HG03565 (cell line): ENCODE results near the gene TTYH3.
A peak's percentile ranks its signal among the peaks of the same experiment; 100 is the strongest.
"Not testable (repeated sequence)": the region's sequence is repeated elsewhere in the genome, so short reads cannot be mapped to it uniquely, and the experiment has no call there.

Experiments used
- ATAC-seq: cut with Tn5 transposase; IDR thresholded peaks from one replicate; pipeline ENCODE4 v1.9.1; 2021; ENCODE audit warnings: mild to moderate bottlenecking, moderate library complexity; ENCODE audit not compliant: unreplicated experiment

Gene TTYH3

GRCh38 chr7:2631946-2632732 is at the start of gene TTYH3:
Gene TTYH3, plus strand, starts transcription at chr7:2631986. Its CDS starts 170 bp downstream, at chr7:2632156.
- ATAC-seq: peak; percentile 26

GRCh38 chr7:2582006-2582735 is 49.6 kb upstream of the TTYH3 start:
- no peak for ATAC-seq

- no peak for ATAC-seq
Observed at GRCh38 chr7:2583798-2584580, 47.8 kb upstream of the TTYH3 start.

GRCh38 chr7:2585446-2585845 is 46.3 kb upstream of the TTYH3 start:
- no peak for ATAC-seq

- no peak for ATAC-seq
Observed at GRCh38 chr7:2586326-2587020, 45.3 kb upstream of the TTYH3 start.

- no peak for ATAC-seq
Observed at GRCh38 chr7:2587134-2587533, 44.7 kb upstream of the TTYH3 start.

GRCh38 chr7:2587778-2588177 is 44.0 kb upstream of the TTYH3 start:
- ATAC-seq: no peak

GRCh38 chr7:2589341-2589740 is 42.4 kb upstream of the TTYH3 start:
- ATAC-seq: no peak

- ATAC-seq: not testable (repeated sequence)
Observed at GRCh38 chr7:2589941-2590340, 41.8 kb upstream of the TTYH3 start.

GRCh38 chr7:2592375-2592865 is 39.4 kb upstream of the TTYH3 start:
- no peak for ATAC-seq

GRCh38 chr7:2593036-2593727 is 38.6 kb upstream of the TTYH3 start:
- no peak for ATAC-seq

GRCh38 chr7:2594599-2594998 is 37.2 kb upstream of the TTYH3 start:
- ATAC-seq: no peak

- ATAC-seq: no peak
Observed at GRCh38 chr7:2595258-2595860, 36.4 kb upstream of the TTYH3 start.

GRCh38 chr7:2596464-2597272 is 35.1 kb upstream of the TTYH3 start:
- no peak for ATAC-seq

- no peak for ATAC-seq
Observed at GRCh38 chr7:2597273-2597640, 34.5 kb upstream of the TTYH3 start.

- ATAC-seq: no peak
Observed at GRCh38 chr7:2598154-2598823, 33.5 kb upstream of the TTYH3 start.

GRCh38 chr7:2601065-2601464 is 30.7 kb upstream of the TTYH3 start:
- ATAC-seq: no peak

GRCh38 chr7:2601907-2602306 is 29.9 kb upstream of the TTYH3 start:
- ATAC-seq: no peak
